Large intestine (tissue), 3 donors: ENCODE measurements around the gene GLCCI1. TPM values are rescaled to one million over a fixed set of nuclear protein-coding genes. Genes with fewer than 3 reads are reported as not detected.

Source experiments
- DNase-seq, 2 donors: peaks; one replicate each; pipeline versions ENCODE4 v3.0.0 to v3.0.0-alpha.2; 2013
- H3K27ac ChIP-seq: one replicate; pipeline ENCODE4 v1.5.1; 2013; ENCODE audit warnings: low read length
- H3K27me3 ChIP-seq: 2 replicates; pipeline ENCODE4 v1.6.1; 2013; ENCODE audit warnings: low read length; ENCODE audit not compliant: control insufficient read depth, insufficient read depth
- H3K36me3 ChIP-seq: 2 replicates; pipeline ENCODE4 v1.6.1; 2013; ENCODE audit warnings: low read length; ENCODE audit not compliant: control insufficient read depth, insufficient read depth
- H3K4me1 ChIP-seq: one replicate; pipeline ENCODE4 v1.6.1; 2013; ENCODE audit warnings: low read length; ENCODE audit not compliant: control insufficient read depth, insufficient read depth
- H3K4me3 ChIP-seq: one replicate; pipeline ENCODE4 v1.5.1; 2013; ENCODE audit warnings: low read length
- H3K9me3 ChIP-seq: one replicate; pipeline ENCODE4 v1.6.1; 2013; ENCODE audit warnings: mild to moderate bottlenecking, low read depth, low read length, moderate library complexity; ENCODE audit not compliant: control insufficient read depth
- WGBS: methylation state at CpG from one replicate; pipeline ENCODE4 v1.1.5; 2013; ENCODE audit warnings: low lambda C conversion rate; ENCODE audit not compliant: insufficient coverage; 5-methylcytosine and 5-hydroxymethylcytosine counted together
- polyA plus RNA-seq: library from polyadenylated mRNA; unstranded; fragments of 120-200 nt; gene quantifications from one replicate; pipeline ENCODE4 v1.2.1, GENCODE V29; 2013

The GLCCI1 gene
- polyA plus RNA-seq, 1 donor = 13.8 TPM

- Histone ChIP-seq H3K36me3 (peaks cover 13% of the 10 kb centered on the region), H3K27ac (no peak overlapping the region), H3K4me3 (no peak overlapping the region), H3K9me3 (no peaks in the 10 kb centered on the region), H3K4me1 (no peaks in the 10 kb centered on the region), H3K27me3 (no peaks in the 10 kb centered on the region)
- 100% methylated on average over 2 of the region's 12 CpGs for WGBS
- DNase-seq = no peak
Observed at GRCh38 chr7:8128449-8129317, 160.1 kb downstream of the GLCCI1 start.

GRCh38 chr7:8129318-8129659 is 160.7 kb downstream of the GLCCI1 start:
- Histone ChIP-seq H3K9me3 (no peaks in the 10 kb centered on the region), H3K27me3 (no peaks in the 10 kb centered on the region), H3K36me3 (peaks cover 13% of the 10 kb centered on the region), H3K27ac (no peak overlapping the region), H3K4me3 (no peak overlapping the region), H3K4me1 (no peaks in the 10 kb centered on the region)
- no peak for DNase-seq
- no CpG with 5 or more reads among the region's 1 CpG for WGBS

GRCh38 chr7:8130663-8131062 is 162.1 kb downstream of the GLCCI1 start:
- no peak overlapping the region for H3K27ac ChIP-seq
- WGBS = no CpG with 5 or more reads among the region's 1 CpG

GRCh38 chr7:8131694-8132605 is 163.4 kb downstream of the GLCCI1 start:
- DNase-seq = peak in 1 of 2 donors; percentile 25
- Histone ChIP-seq H3K27ac (no peak overlapping the region), H3K27me3 (no peaks in the 10 kb centered on the region), H3K9me3 (no peaks in the 10 kb centered on the region), H3K36me3 (peaks cover 4% of the 10 kb centered on the region), H3K4me1 (no peaks in the 10 kb centered on the region), H3K4me3 (no peak overlapping the region)
- WGBS = 87% methylated on average over 3 of the region's 5 CpGs

More at GRCh38 chr7:8130663-8131062, 162.1 kb downstream of the GLCCI1 start:
- no peaks in the 10 kb centered on the region for H3K4me1 ChIP-seq
- peaks cover 8% of the 10 kb centered on the region for H3K36me3 ChIP-seq
- H3K9me3 ChIP-seq = no peaks in the 10 kb centered on the region
- H3K27me3 ChIP-seq = no peaks in the 10 kb centered on the region
- no peak overlapping the region for H3K4me3 ChIP-seq
- no peak for DNase-seq

GRCh38 chr7:8133188-8133848 is 164.7 kb downstream of the GLCCI1 start:
- H3K4me3 ChIP-seq = no peak overlapping the region
- 100% methylated on average over 1 of the region's 2 CpGs for WGBS
- no peaks in the 10 kb centered on the region for H3K27me3 ChIP-seq
- H3K27ac ChIP-seq = no peak overlapping the region
- H3K4me1 ChIP-seq = no peaks in the 10 kb centered on the region
- H3K9me3 ChIP-seq = no peaks in the 10 kb centered on the region
- DNase-seq = no peak
- peaks cover 3% of the 10 kb centered on the region for H3K36me3 ChIP-seq

GRCh38 chr7:8134089-8134733 is 165.6 kb downstream of the GLCCI1 start:
- DNase-seq = no peak

GRCh38 chr7:8135417-8135816 is 166.8 kb downstream of the GLCCI1 start:
- DNase-seq = no peak
- Histone ChIP-seq H3K27ac (no peak overlapping the region), H3K9me3 (no peaks in the 10 kb centered on the region), H3K4me3 (no peak overlapping the region), H3K4me1 (no peaks in the 10 kb centered on the region), H3K27me3 (no peaks in the 10 kb centered on the region), H3K36me3 (peaks cover 7% of the 10 kb centered on the region)
- WGBS = no CpG with 5 or more reads among the region's 3 CpGs

More at GRCh38 chr7:8134089-8134733, 165.6 kb downstream of the GLCCI1 start:
- peaks cover 3% of the 10 kb centered on the region for H3K36me3 ChIP-seq
- H3K9me3 ChIP-seq = no peaks in the 10 kb centered on the region
- no peaks in the 10 kb centered on the region for H3K4me1 ChIP-seq
- no peak overlapping the region for H3K4me3 ChIP-seq
- no peak overlapping the region for H3K27ac ChIP-seq
- H3K27me3 ChIP-seq = no peaks in the 10 kb centered on the region
- 53% methylated on average over 4 of the region's 10 CpGs for WGBS

- no peaks in the 10 kb centered on the region for H3K9me3 ChIP-seq
- H3K36me3 ChIP-seq = peaks cover 13% of the 10 kb centered on the region
- WGBS = 82% methylated on average over 4 of the region's 12 CpGs
- no peak overlapping the region for H3K4me3 ChIP-seq
- H3K27ac ChIP-seq = no peak overlapping the region
- no peaks in the 10 kb centered on the region for H3K27me3 ChIP-seq
- no peaks in the 10 kb centered on the region for H3K4me1 ChIP-seq
- DNase-seq = no peak
Observed at GRCh38 chr7:8136051-8136730, 167.6 kb downstream of the GLCCI1 start.
